H1 (cell line): ENCODE results near the gene INO80. TPM values are rescaled to one million over a fixed set of nuclear protein-coding genes. Genes with fewer than 3 reads are reported as not detected.

ENCODE experiments used
- CTCF ChIA-PET: fragments of 300-600 bp; sonication (Branson Sonifier 250); formaldehyde crosslinking; loops from one replicate; lab custom pipeline; 2021; ENCODE audit not compliant: partially characterized antibody; lab: Charles Lee
- POLR2A ChIA-PET: fragments of 300-600 bp; sonication (Branson Sonifier 250); formaldehyde crosslinking; loops from one replicate; lab custom pipeline; 2021; ENCODE audit warnings: inconsistent platforms; ENCODE audit not compliant: partially characterized antibody; lab: Charles Lee
- DNase-seq, 2 experiments: peaks; one replicate each; pipeline versions ENCODE4 v3.0.0 to v3.0.0-alpha.2; 2010 to 2022; ENCODE audit warnings: low spot score in 2 of 2, low read depth in 1 of 2, mixed read lengths in 1 of 2
- FAIRE-seq: peaks from 2 replicates; lab custom pipeline; 2011; peaks lifted over from hg19 to GRCh38; lab: Jason Lieb, UNC
- H2AFZ ChIP-seq: 2 replicates; pipeline ENCODE4 v1.8.1; 2012; ENCODE audit warnings: low read length, inconsistent platforms
- H2AK5ac ChIP-seq: 2 replicates; pipeline ENCODE4 v1.6.1; 2013; ENCODE audit warnings: low read depth, low read length
- H2BK120ac ChIP-seq: replicated peaks from 2 replicates; pipeline ENCODE3; 2013; ENCODE audit warnings: low read depth, low read length, inconsistent platforms
- H2BK12ac ChIP-seq: 2 replicates; pipeline ENCODE4 v1.6.1; 2013; ENCODE audit warnings: low read depth, low read length
- H2BK15ac ChIP-seq: 2 replicates; pipeline ENCODE4 v1.6.1; 2013; ENCODE audit warnings: low read length
- H2BK20ac ChIP-seq: 2 replicates; pipeline ENCODE4 v1.6.1; 2013; ENCODE audit warnings: low read length
- H2BK5ac ChIP-seq: 2 replicates; pipeline ENCODE4 v1.6.1; 2013; ENCODE audit warnings: low read depth, low read length
- H3K14ac ChIP-seq: 2 replicates; pipeline ENCODE4 v1.6.1; 2013; ENCODE audit warnings: inconsistent platforms; ENCODE audit not compliant: insufficient read length
- H3K18ac ChIP-seq: 2 replicates; pipeline ENCODE4 v1.6.1; 2013; ENCODE audit warnings: low read length; ENCODE audit errors: extremely low read depth
- H3K23ac ChIP-seq: 2 replicates; pipeline ENCODE4 v1.6.1; 2013; ENCODE audit warnings: inconsistent platforms; ENCODE audit not compliant: insufficient read length
- H3K23me2 ChIP-seq: 2 replicates; pipeline ENCODE4 v1.6.1; 2013; ENCODE audit warnings: low read depth, low read length
- H3K27ac ChIP-seq: 2 replicates; pipeline ENCODE4 v1.6.1; 2011; ENCODE audit warnings: low read depth, low read length, inconsistent platforms
- H3K27me3 ChIP-seq, 4 experiments: replicated peaks in 1 of 4; 1 replicate in 1 of 4; 2 replicates in 3 of 4; pipeline versions ENCODE4 v1.6.1 to v1.8.1; 2011 to 2013; ENCODE audit warnings: low read length in 3 of 4, mild to moderate bottlenecking in 3 of 4, inconsistent platforms in 2 of 4, mixed read lengths in 2 of 4, moderate library complexity in 1 of 4; ENCODE audit not compliant: control insufficient read depth in 3 of 4, insufficient read depth in 3 of 4; ENCODE audit errors: extremely low read depth in 1 of 4
- H3K36me3 ChIP-seq, 4 experiments: 2 replicates each; pipeline versions ENCODE4 v1.6.1 to v1.8.1; 2011 to 2013; ENCODE audit warnings: mild to moderate bottlenecking in 4 of 4, low read length in 3 of 4, moderate library complexity in 2 of 4, control low read depth in 1 of 4, inconsistent platforms in 1 of 4; ENCODE audit not compliant: insufficient read depth in 4 of 4, control insufficient read depth in 2 of 4
- H3K4ac ChIP-seq: replicated peaks from 2 replicates; pipeline ENCODE3; 2013; ENCODE audit warnings: low read length, low read depth, mixed read lengths, inconsistent platforms; ENCODE audit not compliant: insufficient read length
- H3K4me1 ChIP-seq, 4 experiments: replicated peaks in 1 of 4; 1 replicate in 1 of 4; 2 replicates in 3 of 4; pipeline versions ENCODE4 v1.6.1 to v1.8.1; 2011 to 2013; ENCODE audit warnings: low read length in 3 of 4, inconsistent platforms in 2 of 4, mixed read lengths in 1 of 4; ENCODE audit not compliant: insufficient read depth in 4 of 4, control insufficient read depth in 3 of 4
- H3K4me2 ChIP-seq, 2 experiments: 2 replicates each; pipeline versions ENCODE4 v1.6.1 to v1.8.1; 2011 to 2013; ENCODE audit warnings: low read depth in 2 of 2, low read length in 2 of 2, control low read depth in 1 of 2, inconsistent platforms in 1 of 2, mild to moderate bottlenecking in 1 of 2; ENCODE audit not compliant: insufficient read depth in 1 of 2
- H3K4me3 ChIP-seq, 4 experiments: fragments of 200-600, 300-600 bp in 1 of 4; sonication (generic), shearing (Covaris generic), sonication (Bioruptor Twin) in 1 of 4; 2 replicates each; pipeline versions ENCODE4 v1.5.1 to v1.8.1; 2011 to 2016; ENCODE audit warnings: low read length in 4 of 4, low read depth in 3 of 4, control low read depth in 2 of 4, inconsistent platforms in 2 of 4, mild to moderate bottlenecking in 2 of 4, mixed read lengths in 1 of 4, moderate library complexity in 1 of 4; ENCODE audit not compliant: insufficient read depth in 2 of 4; ENCODE audit errors: extremely low read depth in 1 of 4
- H3K56ac ChIP-seq: replicated peaks from 2 replicates; pipeline ENCODE3; 2013; ENCODE audit warnings: low read depth, mild to moderate bottlenecking, mixed read lengths, low read length, inconsistent platforms; ENCODE audit not compliant: insufficient read length
- H3K79me1 ChIP-seq: 2 replicates; pipeline ENCODE4 v1.6.1; 2013; ENCODE audit warnings: low read depth, low read length, control low read depth
- H3K79me2 ChIP-seq, 2 experiments: 2 replicates each; pipeline versions ENCODE4 v1.6.1 to v1.8.1; 2012 to 2013; ENCODE audit warnings: low read length in 2 of 2, mild to moderate bottlenecking in 2 of 2, inconsistent platforms in 1 of 2; ENCODE audit not compliant: insufficient read depth in 2 of 2, control insufficient read depth in 1 of 2
- H3K9ac ChIP-seq, 4 experiments: replicated peaks in 1 of 4; 1 replicate in 1 of 4; 2 replicates in 3 of 4; pipeline versions ENCODE4 v1.6.1 to v1.8.1; 2011 to 2013; ENCODE audit warnings: low read depth in 3 of 4, low read length in 3 of 4, control low read depth in 2 of 4, mild to moderate bottlenecking in 2 of 4, moderate library complexity in 2 of 4, inconsistent platforms in 1 of 4; ENCODE audit errors: extremely low read depth in 1 of 4
- H3K9me3 ChIP-seq, 2 experiments: 2 replicates each; pipeline versions ENCODE4 v1.6.1 to v1.8.1; 2012 to 2013; ENCODE audit warnings: mild to moderate bottlenecking in 2 of 2, moderate library complexity in 2 of 2, control low read depth in 1 of 2, inconsistent platforms in 1 of 2, low read depth in 1 of 2, low read length in 1 of 2, mixed read lengths in 1 of 2; ENCODE audit not compliant: insufficient read depth in 2 of 2
- H4K20me1 ChIP-seq, 2 experiments: replicated peaks in 1 of 2; 2 replicates each; pipeline versions ENCODE3 to v1.8.1; 2011 to 2013; ENCODE audit warnings: inconsistent platforms in 2 of 2, low read length in 2 of 2, mild to moderate bottlenecking in 1 of 2; ENCODE audit not compliant: insufficient read depth in 2 of 2, control insufficient read depth in 1 of 2
- H4K5ac ChIP-seq: 2 replicates; pipeline ENCODE4 v1.6.1; 2013; ENCODE audit warnings: low read length, low read depth, mixed read lengths, inconsistent platforms; ENCODE audit not compliant: insufficient read length
- H4K8ac ChIP-seq: 2 replicates; pipeline ENCODE4 v1.8.0; 2013; ENCODE audit warnings: mild to moderate bottlenecking, moderate library complexity, low read length, inconsistent platforms; ENCODE audit not compliant: insufficient read depth; ENCODE audit errors: extremely low read depth
- H4K91ac ChIP-seq: replicated peaks from 2 replicates; pipeline ENCODE3; 2013; ENCODE audit warnings: low read length, mixed read lengths, inconsistent platforms; ENCODE audit not compliant: insufficient read length
- ASH2L ChIP-seq: fragments of 200-600, 300-600 bp; sonication (generic); IDR thresholded peaks from one replicate; pipeline ENCODE4 v1.7.1; 2017; ENCODE audit warnings: low read length
- BACH1 ChIP-seq: IDR thresholded peaks from 2 replicates; pipeline ENCODE4 v1.6.1; 2012; ENCODE audit warnings: low read length, improper control_type of control experiment
- PHF8 ChIP-seq: fragments of 200-600 bp; sonication (generic); conservative IDR thresholded peaks from 2 replicates; pipeline ENCODE4 v1.7.1; 2012; ENCODE audit warnings: low read depth, mild to moderate bottlenecking, inconsistent platforms, low read length, moderate library complexity
- RXRA ChIP-seq: IDR thresholded peaks from 2 replicates; pipeline ENCODE4 v1.6.1; 2011; ENCODE audit warnings: low read depth, mild to moderate bottlenecking, low read length, moderate library complexity; ENCODE audit not compliant: insufficient read depth
- SAP30 ChIP-seq: fragments of 300-600 bp; sonication (generic); IDR thresholded peaks from 2 replicates; pipeline ENCODE4 v1.7.1; 2012; ENCODE audit warnings: low read length, moderate library complexity, mild to moderate bottlenecking, inconsistent platforms; ENCODE audit not compliant: insufficient read depth, insufficient replicate concordance
- SIN3A ChIP-seq, 2 experiments: IDR thresholded peaks in 1 of 2; conservative IDR thresholded peaks in 1 of 2; 2 replicates each; pipeline ENCODE4 v1.6.1; 2011 to 2012; ENCODE audit warnings: low read length in 2 of 2, improper control_type of control experiment in 1 of 2, low read depth in 1 of 2, mild to moderate bottlenecking in 1 of 2
- SP1 ChIP-seq: IDR thresholded peaks from 2 replicates; pipeline ENCODE4 v1.6.1; 2011; ENCODE audit warnings: low read depth, low read length
- SRF ChIP-seq: IDR thresholded peaks from 2 replicates; pipeline ENCODE4 v1.6.1; 2011; ENCODE audit warnings: mild to moderate bottlenecking, low read depth, low read length, moderate library complexity
- TEAD4 ChIP-seq: IDR thresholded peaks from 2 replicates; pipeline ENCODE4 v1.6.1; 2012; ENCODE audit warnings: low read depth, low read length, inconsistent platforms, mixed read lengths
- YY1 ChIP-seq: IDR thresholded peaks from 2 replicates; pipeline ENCODE4 v1.6.1; 2011; ENCODE audit warnings: low read depth, mild to moderate bottlenecking, low read length
- WGBS, 2 experiments: shearing (Covaris generic) in 1 of 2; methylation state at CpG; one replicate each; pipeline versions ENCODE4 v1.1.6 to v1.1.7; 2013 to 2015; ENCODE audit warnings: low lambda C conversion rate in 2 of 2, mixed read lengths in 2 of 2, inconsistent platforms in 1 of 2, low coverage in 1 of 2, missing lambda C conversion rate in 1 of 2; ENCODE audit not compliant: insufficient replicate concordance in 2 of 2, insufficient coverage in 1 of 2, insufficient read length in 1 of 2; ENCODE audit errors: extremely low coverage in 1 of 2, missing lambda C conversion rate in 1 of 2; 5-methylcytosine and 5-hydroxymethylcytosine counted together
- polyA plus RNA-seq, 7 experiments: library from polyadenylated mRNA; depleted of rRNA in 3 of 7; stranded (reverse) in 5 of 7; unstranded in 2 of 7; fragments of >200 nt in 5 of 7; fragments of 200-250 nt in 2 of 7; gene quantifications; 1 replicate in 5 of 7; 2 replicates in 1 of 7; 4 replicates in 1 of 7; pipeline versions ENCODE4 v1.2.1 to v1.2.3, GENCODE V29; 2011 to 2013; ENCODE audit warnings: missing spikeins in 2 of 7, mixed read lengths in 2 of 7
- total RNA-seq: library from RNA; stranded (reverse); fragmentation: NEBNext Ultra II Directional; extraction: Animal tissue kit (Norgen Biotek cat#: 25700); gene quantifications from 2 replicates; pipeline ENCODE4 v1.2.1, GENCODE V29; 2021
- TF ChIP-seq, protein P1 (sequence below): IDR thresholded peaks from 2 replicates; pipeline ENCODE4 v1.6.1; 2012; ENCODE audit warnings: inconsistent platforms
- TF ChIP-seq, protein P2 (sequence below): IDR thresholded peaks from 2 replicates; pipeline ENCODE4 v1.6.1; 2011; ENCODE audit warnings: low read depth, mild to moderate bottlenecking, low read length; ENCODE audit not compliant: insufficient read depth

Gene INO80
- total and polyA plus RNA-seq, 2 of the 8 experiments (the other 6 are each of a cell fraction or from before 2014, with no cell fraction given): 4.3 to 24.5 TPM

DNA sequence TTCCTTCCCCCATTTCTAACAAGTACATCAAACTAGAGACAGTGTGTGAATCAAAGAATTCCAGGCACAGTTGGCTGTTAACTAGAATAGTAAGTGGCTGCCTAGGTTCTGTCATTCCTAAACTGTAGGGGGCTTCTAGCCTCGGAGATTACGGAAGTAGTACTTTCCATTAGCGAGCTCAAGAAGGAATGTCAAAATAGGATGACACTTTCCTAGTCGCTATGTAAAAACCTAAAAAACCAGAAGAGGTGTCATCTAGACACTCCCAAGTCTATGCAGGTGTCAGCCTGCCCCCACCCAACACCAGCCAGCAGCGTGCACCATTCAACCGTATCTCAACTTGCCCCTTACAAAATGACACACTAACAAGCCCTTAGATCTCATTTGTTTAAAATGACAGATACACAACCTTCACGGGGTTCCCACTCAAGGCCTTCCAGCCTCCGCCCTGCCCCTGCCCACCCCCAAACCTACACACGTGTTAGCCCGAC, 874 bp downstream of the INO80 start:
- H3K18ac ChIP-seq: no peak overlapping the region
- no peak for FAIRE-seq
- H3K56ac ChIP-seq: no peak overlapping the region
- H4K5ac ChIP-seq: no peak overlapping the region
- peaks cover 0 to 3% (median 0%) of the 10 kb centered on the region in 4 experiments; a peak in 2 of 7 replicates for H3K4me1 ChIP-seq
- H3K4me2 ChIP-seq: peak overlapping the region; percentile 85 to 90
- H4K8ac ChIP-seq: peak overlapping the region; percentile 99; the same call in 1 of the 2 replicates
- no peak overlapping the region for H3K23ac ChIP-seq
- H3K9ac ChIP-seq: peak overlapping the region in 3 of 4 experiments; percentile 76 to 96 (median 84); a peak in 6 of 7 replicates
- WGBS, 2 experiments: 1% methylated on average over 10 of the region's 10 CpGs; no CpG with 5 or more reads in 1 of the 2 experiments
- H3K9me3 ChIP-seq: no peaks in the 10 kb centered on the region
- H3K4me3 ChIP-seq: peak overlapping the region; percentile 68 to 96 (median 86)
- no peak overlapping the region for H2BK15ac ChIP-seq
- H2BK12ac ChIP-seq: no peak overlapping the region; the same call in 1 of the 2 replicates
- DNase-seq: no peak
- H2BK120ac ChIP-seq: no peak overlapping the region
- CTCF ChIA-PET: interaction anchor here (0.6 to 1.3 kb wide), 5 partner anchors 24 to 259 kb away, joined by 3 to 4 read pairs (median 3); partner anchors contain the start of genes CHP1 and EXD1
- no peak overlapping the region for H2BK20ac ChIP-seq
- H2BK5ac ChIP-seq: peak overlapping the region; percentile 100
- H3K36me3 ChIP-seq: peaks cover 0 to 8% (median 0%) of the 10 kb centered on the region in 4 experiments; a peak in 2 of 8 replicates
- H4K20me1 ChIP-seq: peaks cover 0 to 1% of the 10 kb centered on the region in 2 experiments
- no peak overlapping the region for H2AK5ac ChIP-seq
- POLR2A ChIA-PET: interaction anchor here (0.7 to 2.4 kb wide), 14 partner anchors 10 to 217 kb away, joined by 3 to 16 read pairs (median 4); partner anchors contain the start of genes CHAC1, CHP1, DLL4 and EXD1
- H3K14ac ChIP-seq: no peak overlapping the region
- no peak overlapping the region for H4K91ac ChIP-seq
- no peak overlapping the region for H2AFZ ChIP-seq
- H3K79me1 ChIP-seq: no peaks in the 10 kb centered on the region; the same call in 1 of the 2 replicates
- H3K79me2 ChIP-seq: peaks cover 0 to 54% of the 10 kb centered on the region in 2 experiments
- peaks cover 10% of the 10 kb centered on the region for H3K23me2 ChIP-seq
- peak overlapping the region; percentile 57 for H3K27ac ChIP-seq
- no peak overlapping the region for H3K4ac ChIP-seq
- H3K27me3 ChIP-seq: no peaks in the 10 kb centered on the region
- TF ChIP-seq RXRA (no peak), SIN3A (conservative IDR thresholded peaks at IDR 0.05 in 1 of 2, IDR thresholded peaks at IDR 0.05 in 1 of 2; ENCODE audit: low read depth in 1 of 2, low read length in 2 of 2) (peak; percentile 62 to 96; a peak in 3 of 4 replicates), SRF (no peak), PHF8 (no peak), BACH1 (no peak), SAP30 (peak; percentile 100), YY1 (no peak), ASH2L (no peak), TEAD4 (peak; percentile 66; the same call in 1 of the 2 replicates), SP1 (0 out of 2 replicates have a peak, but pooled peaks have one; percentile 44)
- TF ChIP-seq, protein P1, sequence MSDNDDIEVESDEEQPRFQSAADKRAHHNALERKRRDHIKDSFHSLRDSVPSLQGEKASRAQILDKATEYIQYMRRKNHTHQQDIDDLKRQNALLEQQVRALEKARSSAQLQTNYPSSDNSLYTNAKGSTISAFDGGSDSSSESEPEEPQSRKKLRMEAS: no peak
- TF ChIP-seq, protein P2, sequence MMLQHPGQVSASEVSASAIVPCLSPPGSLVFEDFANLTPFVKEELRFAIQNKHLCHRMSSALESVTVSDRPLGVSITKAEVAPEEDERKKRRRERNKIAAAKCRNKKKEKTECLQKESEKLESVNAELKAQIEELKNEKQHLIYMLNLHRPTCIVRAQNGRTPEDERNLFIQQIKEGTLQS: no peak
